Karpas-422 (cell line): ENCODE data around the gene CCDC97. TPM values are rescaled to one million over a fixed set of nuclear protein-coding genes. Genes with fewer than 3 reads are reported as not detected.

Experiments used
- DNase-seq: peaks from one replicate; pipeline ENCODE4 v3.0.0-alpha.2; 2015
- H2AFZ ChIP-seq: fragments of 200-600 bp; sonication (generic); 2 replicates; pipeline ENCODE4 v1.6.1; 2014; ENCODE audit warnings: antibody characterized with exemption, low read length, mixed read lengths
- H3K27ac ChIP-seq: fragments of 200-600 bp; sonication (generic); 2 replicates; pipeline ENCODE4 v1.5.1; 2014; ENCODE audit warnings: mild to moderate bottlenecking, low read length, moderate library complexity
- H3K27me3 ChIP-seq: fragments of 200-600 bp; sonication (generic); 2 replicates; pipeline ENCODE4 v1.6.1; 2014; ENCODE audit warnings: low read length, mixed read lengths
- H3K36me3 ChIP-seq: fragments of 200-600 bp; sonication (generic); 2 replicates; pipeline ENCODE4 v1.6.1; 2014; ENCODE audit warnings: low read length, mixed read lengths; ENCODE audit not compliant: insufficient read depth
- H3K4me1 ChIP-seq: fragments of 200-600 bp; sonication (generic); 2 replicates; pipeline ENCODE4 v1.6.1; 2014; ENCODE audit warnings: mild to moderate bottlenecking, low read length, mixed read lengths
- H3K4me2 ChIP-seq: fragments of 200-600 bp; sonication (generic); 2 replicates; pipeline ENCODE4 v1.6.1; 2014; ENCODE audit warnings: low read length, low read depth, mild to moderate bottlenecking; ENCODE audit not compliant: poor library complexity, severe bottlenecking
- H3K4me3 ChIP-seq: fragments of 200-600 bp; sonication (generic); 2 replicates; pipeline ENCODE4 v1.5.1; 2014; ENCODE audit warnings: mild to moderate bottlenecking, antibody characterized with exemption, low read length, mixed read lengths
- H3K79me2 ChIP-seq: fragments of 200-600 bp; sonication (generic); 2 replicates; pipeline ENCODE4 v1.6.1; 2014; ENCODE audit warnings: mild to moderate bottlenecking, low read length, mixed read lengths
- H3K9ac ChIP-seq: fragments of 200-600 bp; sonication (generic); 2 replicates; pipeline ENCODE4 v1.6.0; 2014; ENCODE audit warnings: low read length
- H3K9me2 ChIP-seq: fragments of 200-600 bp; sonication (generic), shearing (Covaris generic); replicated peaks from 2 replicates; pipeline ENCODE4 v1.6.0; 2014; ENCODE audit warnings: mild to moderate bottlenecking, low read length, moderate library complexity; ENCODE audit not compliant: insufficient read depth
- H3K9me3 ChIP-seq: fragments of 300-700, 200-600 bp; sonication (generic); 2 replicates; pipeline ENCODE4 v1.6.1; 2014; ENCODE audit warnings: low read length, mixed read lengths
- H4K20me1 ChIP-seq: fragments of 200-600 bp; sonication (generic); 2 replicates; pipeline ENCODE4 v1.6.1; 2014; ENCODE audit warnings: mild to moderate bottlenecking, antibody characterized with exemption, low read length, low read depth; ENCODE audit not compliant: insufficient read depth
- small RNA-seq: library from RNA; depleted of rRNA; stranded (forward); fragments of <200 nt; gene quantifications from one replicate; pipeline ENCODE3, GENCODE V24; 2014
- total RNA-seq: library from RNA; depleted of rRNA; stranded (reverse); fragments of >200 nt; shearing (Covaris generic); gene quantifications from 2 replicates; pipeline ENCODE4 v1.2.3, GENCODE V29; 2014; ENCODE audit warnings: low replicate concordance; rRNA removed

CCDC97 gene
- total RNA-seq, 1 experiment from 2014 or later, result 15.5 TPM

DNA sequence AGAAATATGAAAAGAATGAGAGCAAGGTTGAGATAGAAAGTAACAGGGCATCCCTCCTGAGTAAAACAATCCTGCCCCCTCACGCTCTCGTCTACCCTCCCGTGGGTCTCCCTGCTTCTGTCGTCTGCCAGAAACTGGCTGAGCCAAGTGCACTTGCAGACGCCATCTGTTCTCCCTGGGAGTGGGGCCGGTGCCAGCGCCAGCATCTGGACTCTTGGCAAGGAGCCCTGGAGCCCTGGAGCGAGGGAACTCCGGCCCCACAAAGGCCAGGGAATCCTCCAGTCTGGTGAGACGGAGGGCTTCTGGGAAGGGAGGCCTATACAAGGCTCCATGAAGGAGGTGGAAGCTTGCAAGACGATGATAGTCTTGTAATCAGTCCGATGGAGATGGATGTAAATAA lies 64.0 kb downstream of the CCDC97 start:
- Histone ChIP-seq H3K9me3 (no peaks in the 10 kb centered on the region), H2AFZ (no peak overlapping the region), H3K9me2 (no peaks in the 10 kb centered on the region), H3K36me3 (no peaks in the 10 kb centered on the region), H3K4me3 (no peak overlapping the region), H3K9ac (no peak overlapping the region), H3K27me3 (no peaks in the 10 kb centered on the region), H4K20me1 (no peaks in the 10 kb centered on the region), H3K4me1 (peaks cover 7% of the 10 kb centered on the region), H3K4me2 (no peak overlapping the region), H3K79me2 (no peaks in the 10 kb centered on the region), H3K27ac (no peak overlapping the region)
- no peak for DNase-seq

Small RNA genes lying within 50 kb of the gene (small RNA-seq; reads per million reads assigned to genes)
- not detected for gene RN7SL34P

Other genes starting within 250 kb of the CCDC97 start
- not detected in 2 replicates for gene CYP2A13, start 221.7 kb upstream of the CCDC97 start, total RNA-seq
- not detected in 2 replicates for gene CYP2F1, start 195.7 kb upstream of the CCDC97 start, total RNA-seq
- gene CYP2S1, start 117.0 kb upstream of the CCDC97 start, total RNA-seq, result not detected in 2 replicates
- not detected in 2 replicates for gene AXL, start 90.9 kb upstream of the CCDC97 start, total RNA-seq
- gene HNRNPUL1, start 45.8 kb upstream of the CCDC97 start, total RNA-seq, result 99.4 and 144 TPM in 2 replicates
- gene TGFB1, start 43.8 kb downstream of the CCDC97 start, total RNA-seq, result 17.5 and 26.0 TPM in 2 replicates
- 4.1 and 7.6 TPM in 2 replicates for gene B9D2, start 54.0 kb downstream of the CCDC97 start, total RNA-seq
- gene TMEM91, start 66.4 kb downstream of the CCDC97 start, total RNA-seq, result 1.3 and 4.9 TPM in 2 replicates
- 67.6 and 74.7 TPM in 2 replicates for gene EXOSC5, start 87.2 kb downstream of the CCDC97 start, total RNA-seq
- gene BCKDHA, start 87.6 kb downstream of the CCDC97 start, total RNA-seq, result 112 and 116 TPM in 2 replicates
- gene B3GNT8, start 117.2 kb downstream of the CCDC97 start, total RNA-seq, result not detected in 2 replicates
- 25.1 and 30.3 TPM in 2 replicates for gene DMAC2, start 129.7 kb downstream of the CCDC97 start, total RNA-seq
- not detected in 2 replicates for gene ERICH4, start 133.0 kb downstream of the CCDC97 start, total RNA-seq